AG09319 (cell line): ENCODE measurements around the gene ARG2.

Experiments used
- DNase-seq: peaks from one replicate; pipeline ENCODE4 v3.0.0-alpha.2; 2010; ENCODE audit warnings: low read depth; ENCODE audit errors: extremely low read depth
- TF ChIP-seq, protein P1 (sequence below): IDR thresholded peaks from 2 replicates; pipeline ENCODE4 v1.5.1; 2011; ENCODE audit warnings: low read depth, mild to moderate bottlenecking, inconsistent platforms, low read length, moderate library complexity

ARG2 gene

GRCh38 chr14:67619446-67620216, at the start of gene ARG2:
TSS of gene ARG2 (plus strand) at chr14:67619920. CDS start at chr14:67619978, 58 bp downstream.
- TF ChIP-seq, protein P1, sequence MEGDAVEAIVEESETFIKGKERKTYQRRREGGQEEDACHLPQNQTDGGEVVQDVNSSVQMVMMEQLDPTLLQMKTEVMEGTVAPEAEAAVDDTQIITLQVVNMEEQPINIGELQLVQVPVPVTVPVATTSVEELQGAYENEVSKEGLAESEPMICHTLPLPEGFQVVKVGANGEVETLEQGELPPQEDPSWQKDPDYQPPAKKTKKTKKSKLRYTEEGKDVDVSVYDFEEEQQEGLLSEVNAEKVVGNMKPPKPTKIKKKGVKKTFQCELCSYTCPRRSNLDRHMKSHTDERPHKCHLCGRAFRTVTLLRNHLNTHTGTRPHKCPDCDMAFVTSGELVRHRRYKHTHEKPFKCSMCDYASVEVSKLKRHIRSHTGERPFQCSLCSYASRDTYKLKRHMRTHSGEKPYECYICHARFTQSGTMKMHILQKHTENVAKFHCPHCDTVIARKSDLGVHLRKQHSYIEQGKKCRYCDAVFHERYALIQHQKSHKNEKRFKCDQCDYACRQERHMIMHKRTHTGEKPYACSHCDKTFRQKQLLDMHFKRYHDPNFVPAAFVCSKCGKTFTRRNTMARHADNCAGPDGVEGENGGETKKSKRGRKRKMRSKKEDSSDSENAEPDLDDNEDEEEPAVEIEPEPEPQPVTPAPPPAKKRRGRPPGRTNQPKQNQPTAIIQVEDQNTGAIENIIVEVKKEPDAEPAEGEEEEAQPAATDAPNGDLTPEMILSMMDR: no peak

GRCh38 chr14:67570453-67570852, 49.3 kb upstream of the ARG2 start:
- TF ChIP-seq, protein P1: no peak
- DNase-seq: no peak

More at GRCh38 chr14:67619446-67620216, at the start of gene ARG2:
- peak; percentile 71 for DNase-seq

- TF ChIP-seq, protein P1: peak; percentile 98
- DNase-seq: peak; percentile 15
Measured at GRCh38 chr14:67571275-67571990, 48.3 kb upstream of the ARG2 start.

- DNase-seq: no peak
Measured at GRCh38 chr14:67571991-67572323, 47.8 kb upstream of the ARG2 start.

DNA sequence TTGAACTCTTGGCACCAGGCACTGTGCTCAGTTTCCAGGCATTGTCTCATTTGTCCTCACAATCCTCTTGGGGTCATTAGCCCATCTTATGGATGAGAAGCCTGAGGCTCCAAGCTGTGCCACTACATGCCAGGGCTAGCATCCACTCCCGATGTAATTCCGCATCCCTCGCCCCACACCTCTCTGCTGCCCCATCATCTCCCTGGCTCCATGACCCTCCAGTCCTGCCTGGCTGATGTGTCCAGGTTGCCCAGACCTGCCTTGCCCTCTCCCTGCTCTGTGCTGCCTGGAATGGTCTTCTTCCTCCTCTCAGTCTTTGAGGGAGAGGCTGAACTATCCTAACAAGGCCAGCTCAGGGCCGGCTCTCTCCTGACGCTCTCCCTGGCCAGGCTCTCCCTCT, 47.1 kb upstream of the ARG2 start:
- TF ChIP-seq, protein P1: no peak
- no peak for DNase-seq

More at GRCh38 chr14:67571991-67572323, 47.8 kb upstream of the ARG2 start:
- TF ChIP-seq, protein P1: no peak

- TF ChIP-seq, protein P1: no peak
- no peak for DNase-seq
Measured at GRCh38 chr14:67573228-67574010, 46.3 kb upstream of the ARG2 start.
